GM18907 (cell line): ENCODE measurements around the gene ATP5MG.
A peak's percentile ranks its signal among the peaks of the same experiment; 100 is the strongest.
"Not testable (repeated sequence)": the region's sequence is repeated elsewhere in the genome, so short reads cannot be mapped to it uniquely, and the experiment has no call there.

Experiments
- ATAC-seq: cut with Tn5 transposase; IDR thresholded peaks from one replicate; pipeline ENCODE4 v1.9.1; 2021; ENCODE audit warnings: mild to moderate bottlenecking, moderate library complexity; ENCODE audit not compliant: unreplicated experiment

Gene ATP5MG

GRCh38 chr11:118401151-118401879 is at the start of gene ATP5MG:
Gene ATP5MG, plus strand, starts transcription at chr11:118401606. Its CDS starts 60 bp downstream, at chr11:118401666.
- peak; percentile 64 for ATAC-seq

GRCh38 chr11:118353084-118353710 is 48.2 kb upstream of the ATP5MG start:
- no peak for ATAC-seq

GRCh38 chr11:118358071-118358470 is 43.3 kb upstream of the ATP5MG start:
- ATAC-seq = no peak

- peak; percentile 86 for ATAC-seq
Measured at GRCh38 chr11:118359295-118359958, 42.0 kb upstream of the ATP5MG start, which contains the start of gene UBE4A. Gene UBE4A, plus strand, starts transcription at chr11:118359600. Its CDS starts 5,481 bp downstream, at chr11:118365081.

GRCh38 chr11:118364956-118365615 is 36.3 kb upstream of the ATP5MG start:
- no peak for ATAC-seq

- no peak for ATAC-seq
Measured at GRCh38 chr11:118366287-118366686, 35.1 kb upstream of the ATP5MG start.

GRCh38 chr11:118370774-118371173 is 30.6 kb upstream of the ATP5MG start:
- no peak for ATAC-seq

- ATAC-seq = no peak
Measured at GRCh38 chr11:118373263-118373662, 28.1 kb upstream of the ATP5MG start.

GRCh38 chr11:118373871-118374270 is 27.5 kb upstream of the ATP5MG start:
- no peak for ATAC-seq

GRCh38 chr11:118374729-118375128 is 26.7 kb upstream of the ATP5MG start:
- ATAC-seq = no peak

GRCh38 chr11:118375978-118376377 is 25.4 kb upstream of the ATP5MG start:
- ATAC-seq = no peak

GRCh38 chr11:118379497-118379896 is 21.9 kb upstream of the ATP5MG start:
- ATAC-seq = no peak

GRCh38 chr11:118380571-118380970 is 20.8 kb upstream of the ATP5MG start:
- no peak for ATAC-seq

GRCh38 chr11:118382954-118383353 is 18.5 kb upstream of the ATP5MG start:
- ATAC-seq = no peak

- no peak for ATAC-seq
Measured at GRCh38 chr11:118383657-118384056, 17.7 kb upstream of the ATP5MG start.

- ATAC-seq = no peak
Measured at GRCh38 chr11:118396097-118396501, 5.3 kb upstream of the ATP5MG start.

GRCh38 chr11:118397448-118397847 is 4.0 kb upstream of the ATP5MG start:
- ATAC-seq = no peak

- no peak for ATAC-seq
Measured at GRCh38 chr11:118398791-118399559, 2.4 kb upstream of the ATP5MG start.

- peak; percentile 13 for ATAC-seq
Measured at GRCh38 chr11:118401880-118402590, 629 bp downstream of the ATP5MG start.

GRCh38 chr11:118402594-118402993 is 1.2 kb downstream of the ATP5MG start:
- ATAC-seq = not testable (repeated sequence)
